GM23338 (cell line): ENCODE data around the gene GALNT14. TPM values are rescaled to one million over a fixed set of nuclear protein-coding genes. Genes with fewer than 3 reads are reported as not detected.

Experiments used
- ATAC-seq: fragments of 200-7000 bp; cut with Tn5 transposase; 3 replicates; pipeline ENCODE4 v1.9.1; 2020
- DNase-seq: peaks from one replicate; pipeline ENCODE4 v3.0.0-alpha.2; 2015; ENCODE audit warnings: low spot score
- H2AFZ ChIP-seq: fragments of 200-600 bp; sonication (generic); 2 replicates; pipeline ENCODE4 v1.8.0; 2016; ENCODE audit warnings: antibody characterized with exemption, mild to moderate bottlenecking, moderate library complexity
- H3F3A ChIP-seq: fragments of 200-600 bp; sonication (generic); replicated peaks from 2 replicates; pipeline ENCODE4 v1.8.0; 2017; ENCODE audit warnings: antibody characterized with exemption, mixed run types, low read depth
- H3K27ac ChIP-seq: fragments of 200-600 bp; sonication (generic); 2 replicates; pipeline ENCODE4 v1.6.1; 2016; ENCODE audit warnings: low read depth
- H3K27me3 ChIP-seq: fragments of 200-600 bp; sonication (generic); 2 replicates; pipeline ENCODE4 v1.8.0; 2016; ENCODE audit warnings: mild to moderate bottlenecking, mixed run types, moderate library complexity; ENCODE audit not compliant: insufficient read depth
- H3K36me3 ChIP-seq: fragments of 200-600 bp; sonication (generic); 2 replicates; pipeline ENCODE4 v1.8.0; 2016; ENCODE audit warnings: mild to moderate bottlenecking; ENCODE audit not compliant: insufficient read depth
- H3K4me1 ChIP-seq: fragments of 200-600 bp; sonication (generic); 2 replicates; pipeline ENCODE4 v1.8.0; 2016; ENCODE audit warnings: mild to moderate bottlenecking, moderate library complexity; ENCODE audit not compliant: insufficient read depth
- H3K4me2 ChIP-seq: fragments of 200-600 bp; sonication (generic); 2 replicates; pipeline ENCODE4 v1.7.1; 2017; ENCODE audit warnings: mixed run types
- H3K4me3 ChIP-seq: fragments of 200-600 bp; sonication (generic); 2 replicates; pipeline ENCODE4 v1.6.1; 2016; ENCODE audit warnings: mixed run types
- H3K79me2 ChIP-seq: fragments of 200-600 bp; sonication (generic); replicated peaks from 2 replicates; pipeline ENCODE4 v1.8.0; 2017; ENCODE audit warnings: mild to moderate bottlenecking; ENCODE audit not compliant: insufficient read depth
- H3K9me2 ChIP-seq: fragments of 200-600 bp; sonication (generic); 2 replicates; pipeline ENCODE4 v1.8.0; 2017; ENCODE audit not compliant: insufficient read depth
- H4K20me1 ChIP-seq: fragments of 200-600 bp; sonication (generic); replicated peaks from 2 replicates; pipeline ENCODE4 v1.8.0; 2017; ENCODE audit warnings: mild to moderate bottlenecking; ENCODE audit not compliant: insufficient read depth
- H3K27ac Mint-ChIP-seq: 2 replicates; pipeline ENCODE4 v1.8.0; 2020; ENCODE audit warnings: inconsistent platforms, mild to moderate bottlenecking, moderate library complexity, mixed read lengths
- H3K27me3 Mint-ChIP-seq: 3 replicates; pipeline ENCODE4 v1.8.0; 2022; ENCODE audit warnings: low read depth, mild to moderate bottlenecking, moderate library complexity, mixed read lengths, inconsistent platforms; ENCODE audit not compliant: insufficient read depth, poor library complexity
- H3K36me3 Mint-ChIP-seq: 3 replicates; pipeline ENCODE4 v1.8.0; 2021; ENCODE audit warnings: low read depth, mild to moderate bottlenecking, inconsistent platforms, moderate library complexity, mixed read lengths
- H3K4me1 Mint-ChIP-seq: 3 replicates; pipeline ENCODE4 v1.8.0; 2020; ENCODE audit warnings: mild to moderate bottlenecking, inconsistent platforms, mixed read lengths
- H3K4me3 Mint-ChIP-seq: 3 replicates; pipeline ENCODE4 v1.8.0; 2021; ENCODE audit warnings: moderate library complexity, mild to moderate bottlenecking, inconsistent platforms, mixed read lengths
- H3K9me3 Mint-ChIP-seq: 3 replicates; pipeline ENCODE4 v1.8.0; 2020; ENCODE audit warnings: moderate library complexity, mild to moderate bottlenecking, inconsistent platforms, mixed read lengths
- CTCF ChIP-seq, 2 experiments: fragments of 200-600 bp in 1 of 2; sonication (generic) in 1 of 2; conservative IDR thresholded peaks; 2 replicates each; pipeline versions ENCODE4 v1.5.1 to v1.6.1; 2016 to 2017; ENCODE audit warnings: antibody characterized with exemption in 2 of 2, low read depth in 2 of 2, mild to moderate bottlenecking in 2 of 2, moderate library complexity in 1 of 2
- STAT1 ChIP-seq: IDR thresholded peaks from one replicate; pipeline ENCODE4 v1.6.1; 2016; ENCODE audit warnings: antibody characterized with exemption; ENCODE audit not compliant: unreplicated experiment
- ZNF331 ChIP-seq: fragments of 250-450 bp; sonication (Bioruptor Pico); IDR thresholded peaks from 2 replicates; pipeline ENCODE4 v1.5.0; 2020; ENCODE audit warnings: low read depth, mild to moderate bottlenecking, moderate library complexity
- ZNF462 ChIP-seq: fragments of 250-450 bp; sonication (Bioruptor Pico); IDR thresholded peaks from 2 replicates; pipeline ENCODE4 v1.5.0; 2020; ENCODE audit warnings: mild to moderate bottlenecking, moderate library complexity
- polyA plus RNA-seq: library from polyadenylated mRNA; unstranded; fragments of >200 nt; fragmentation: Nextera tagmentation; extraction: Ambion mirVana; gene quantifications from 2 replicates; pipeline ENCODE4 v1.2.1, GENCODE V29; 2016
- total RNA-seq: library from RNA; depleted of rRNA; stranded (reverse); fragments of >200 nt; shearing (Covaris generic); gene quantifications from 2 replicates; pipeline ENCODE4 v1.2.3, GENCODE V29; 2014

GALNT14 gene
- total and polyA plus RNA-seq, 2 experiments from 2014 or later: 5.4 to 7.7 TPM

DNA sequence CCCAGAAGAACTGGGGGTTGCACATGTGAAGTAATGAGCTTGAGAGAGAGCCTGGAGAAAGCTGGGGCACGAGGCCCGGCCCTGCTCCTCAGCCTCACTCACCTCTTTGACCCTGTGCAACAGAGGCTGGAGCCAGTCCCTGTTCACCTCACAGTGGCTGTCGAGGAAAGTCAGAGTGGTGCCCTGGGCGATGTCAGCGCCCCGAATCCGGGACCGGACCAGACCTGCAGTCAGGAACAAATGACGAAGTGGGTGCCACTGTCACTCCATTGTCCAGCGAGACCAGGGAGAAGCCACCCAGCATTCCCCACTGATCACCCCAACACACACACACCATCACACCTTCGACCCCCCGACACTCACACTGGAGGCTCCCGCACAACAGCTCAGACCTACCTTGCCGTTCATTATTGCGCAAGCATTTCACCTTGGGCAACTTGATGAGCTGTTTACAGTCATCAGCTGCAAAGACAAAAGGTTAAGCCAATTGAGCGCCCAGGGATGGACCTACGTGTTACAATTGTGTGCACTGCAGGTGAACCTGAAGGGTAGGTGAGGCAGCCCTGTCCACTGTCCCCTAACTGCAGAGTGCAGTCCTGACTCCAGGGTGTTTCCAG, 182.6 kb downstream of the GALNT14 start:
- Histone ChIP-seq H3K27me3 (no peaks in the 10 kb centered on the region), H3K27ac (no peak overlapping the region), H4K20me1 (no peaks in the 10 kb centered on the region), H3K4me1 (no peaks in the 10 kb centered on the region), H3F3A (no peaks in the 10 kb centered on the region), H3K79me2 (no peaks in the 10 kb centered on the region), H2AFZ (no peak overlapping the region), H3K9me2 (no peaks in the 10 kb centered on the region), H3K4me3 (no peak overlapping the region), H3K36me3 (no peaks in the 10 kb centered on the region), H3K4me2 (no peak overlapping the region)
- Mint-ChIP-seq H3K27me3 (peaks cover 4% of the 10 kb centered on the region), H3K36me3 (no peaks in the 10 kb centered on the region), H3K9me3 (no peaks in the 10 kb centered on the region), H3K4me3 (no peak overlapping the region), H3K27ac (no peak overlapping the region; the same call in 1 of the 2 replicates), H3K4me1 (peaks cover 7% of the 10 kb centered on the region)
- no peak for DNase-seq
- no peak for ATAC-seq
- no peak for TF ChIP-seq ZNF331 (CRISPR knock-in tag)
- no peak for TF ChIP-seq STAT1
- TF ChIP-seq CTCF (conservative IDR thresholded peaks at IDR 0.05; ENCODE audit: low read depth in 2 of 2): no peak
- no peak for TF ChIP-seq ZNF462
